GM18867 (cell line): ENCODE results near the gene MAG.

ENCODE experiments used
- ATAC-seq: cut with Tn5 transposase; IDR thresholded peaks from one replicate; pipeline ENCODE4 v1.9.1; 2021; ENCODE audit warnings: mild to moderate bottlenecking, moderate library complexity; ENCODE audit not compliant: unreplicated experiment

Gene MAG

GRCh38 chr19:35291916-35292315, at the start of gene MAG:
Gene MAG, plus strand, starts transcription at chr19:35292161. Its CDS starts 3,248 bp downstream, at chr19:35295409.
- no peak for ATAC-seq

- no peak for ATAC-seq
These were observed 45.4 kb upstream of the MAG start for GRCh38 chr19:35246466-35247092.

- ATAC-seq, result peak; percentile 48
These were observed 44.2 kb upstream of the MAG start for GRCh38 chr19:35247526-35248309.

- peak; percentile 80 for ATAC-seq
These were observed 43.4 kb upstream of the MAG start, which contains the start of gene LSR for GRCh38 chr19:35248310-35249145. Gene LSR, plus strand, starts transcription at chr19:35249002. Its CDS starts 21 bp downstream, at chr19:35249023.

GRCh38 chr19:35249146-35249847, 42.7 kb upstream of the MAG start:
- no peak for ATAC-seq

GRCh38 chr19:35249848-35250711, 41.9 kb upstream of the MAG start:
- no peak for ATAC-seq

GRCh38 chr19:35251456-35251855, 40.5 kb upstream of the MAG start:
- ATAC-seq, result no peak

- ATAC-seq, result no peak
These were observed 38.4 kb upstream of the MAG start for GRCh38 chr19:35253316-35254286.

GRCh38 chr19:35254341-35255297, 37.3 kb upstream of the MAG start:
- ATAC-seq, result no peak

- no peak for ATAC-seq
These were observed 35.4 kb upstream of the MAG start for GRCh38 chr19:35256566-35256965.

- no peak for ATAC-seq
These were observed 34.9 kb upstream of the MAG start for GRCh38 chr19:35257113-35257461.

- ATAC-seq, result no peak
These were observed 31.2 kb upstream of the MAG start for GRCh38 chr19:35260694-35261304.

GRCh38 chr19:35261356-35262100, 30.4 kb upstream of the MAG start:
- no peak for ATAC-seq

- ATAC-seq, result no peak
These were observed 29.7 kb upstream of the MAG start for GRCh38 chr19:35262101-35262761.

- no peak for ATAC-seq
These were observed 27.5 kb upstream of the MAG start for GRCh38 chr19:35264268-35265125.
